ENCODE measurements around the gene FPR2. TPM values are rescaled to one million over a fixed set of nuclear protein-coding genes. Genes with fewer than 3 reads are reported as not detected.
"Not testable (repeated sequence)": the region's sequence is repeated elsewhere in the genome, so short reads cannot be mapped to it uniquely, and the experiment has no call there.

The FPR2 gene
- total RNA-seq, 1 donor from 2014 or later, result not detected

GRCh38 chr19:51733742-51734522 is 27.0 kb upstream of the FPR2 start:
- H3K4me1 Mint-ChIP-seq (ENCODE audit: low read depth), result no peaks in the 10 kb centered on the region
- no peak overlapping the region for H3K4me3 Mint-ChIP-seq (ENCODE audit: unreplicated experiment)
- H3K27me3 Mint-ChIP-seq (ENCODE audit: low read depth), result peaks cover under 1% of the 10 kb centered on the region
- no peak for TF ChIP-seq CTCF (IDR thresholded peaks at IDR 0.05)
- DNase-seq (ENCODE audit: low spot score), result no peak
- peaks cover 7% of the 10 kb centered on the region for H3K9me3 Mint-ChIP-seq (ENCODE audit: low read depth)
- H3K36me3 Mint-ChIP-seq (ENCODE audit: low read depth), result no peaks in the 10 kb centered on the region
- no peak overlapping the region for H3K27ac Mint-ChIP-seq (ENCODE audit: unreplicated experiment)

- TF ChIP-seq CTCF (IDR thresholded peaks at IDR 0.05), result no peak
- Mint-ChIP-seq H3K9me3 (ENCODE audit: low read depth) (peaks cover 3% of the 10 kb centered on the region), H3K4me3 (ENCODE audit: unreplicated experiment) (no peak overlapping the region), H3K27ac (ENCODE audit: unreplicated experiment) (no peak overlapping the region), H3K27me3 (ENCODE audit: low read depth) (no peaks in the 10 kb centered on the region), H3K36me3 (ENCODE audit: low read depth) (no peaks in the 10 kb centered on the region), H3K4me1 (ENCODE audit: low read depth) (no peaks in the 10 kb centered on the region)
- DNase-seq (ENCODE audit: low spot score), result no peak
Measured at GRCh38 chr19:51735759-51736449, 25.1 kb upstream of the FPR2 start.

- Mint-ChIP-seq H3K4me3 (ENCODE audit: unreplicated experiment) (no peak overlapping the region), H3K27me3 (ENCODE audit: low read depth) (no peaks in the 10 kb centered on the region), H3K9me3 (ENCODE audit: low read depth) (no peaks in the 10 kb centered on the region), H3K4me1 (ENCODE audit: low read depth) (no peaks in the 10 kb centered on the region), H3K36me3 (ENCODE audit: low read depth) (no peaks in the 10 kb centered on the region), H3K27ac (ENCODE audit: unreplicated experiment) (no peak overlapping the region)
- DNase-seq (ENCODE audit: low spot score), result no peak
- TF ChIP-seq CTCF (IDR thresholded peaks at IDR 0.05), result no peak
Measured at GRCh38 chr19:51737389-51737788, 23.6 kb upstream of the FPR2 start.

- Mint-ChIP-seq H3K27ac (ENCODE audit: unreplicated experiment) (no peak overlapping the region), H3K4me1 (ENCODE audit: low read depth) (no peaks in the 10 kb centered on the region), H3K27me3 (ENCODE audit: low read depth) (no peaks in the 10 kb centered on the region), H3K36me3 (ENCODE audit: low read depth) (no peaks in the 10 kb centered on the region), H3K9me3 (ENCODE audit: low read depth) (no peaks in the 10 kb centered on the region), H3K4me3 (ENCODE audit: unreplicated experiment) (no peak overlapping the region)
- no peak for TF ChIP-seq CTCF (IDR thresholded peaks at IDR 0.05)
- DNase-seq (ENCODE audit: low spot score), result no peak
Measured at GRCh38 chr19:51737924-51738323, 23.1 kb upstream of the FPR2 start.

- H3K27ac Mint-ChIP-seq (ENCODE audit: unreplicated experiment); H3K36me3 Mint-ChIP-seq (ENCODE audit: low read depth); H3K4me3 Mint-ChIP-seq (ENCODE audit: unreplicated experiment); DNase-seq (ENCODE audit: low spot score); H3K9me3 Mint-ChIP-seq (ENCODE audit: low read depth); H3K27me3 Mint-ChIP-seq (ENCODE audit: low read depth); H3K4me1 Mint-ChIP-seq (ENCODE audit: low read depth): not testable (repeated sequence)
Measured at GRCh38 chr19:51738523-51738922, 22.5 kb upstream of the FPR2 start.
